Uterus (tissue), 2 donors: ENCODE measurements around the gene IQCH.

Experiments
- CTCF ChIP-seq, 4 experiments: fragments of 200-600 bp in 2 of 4; fragments of 450-650 bp in 2 of 4; sonication (generic) in 2 of 4; IDR thresholded peaks; one replicate each; pipeline ENCODE4 v1.5.1; 2016 to 2019; ENCODE audit warnings: antibody characterized with exemption in 4 of 4, mild to moderate bottlenecking in 2 of 4, moderate library complexity in 1 of 4
- POLR2A ChIP-seq, 2 donors: fragments of 450-650 bp; IDR thresholded peaks; one replicate each; pipeline ENCODE4 v1.6.1; 2016; ENCODE audit warnings: antibody characterized with exemption in 2 of 2, mild to moderate bottlenecking in 1 of 2, moderate library complexity in 1 of 2

GRCh38 chr15:67249830-67250229, 4.8 kb upstream of the IQCH start:
- TF ChIP-seq CTCF (IDR thresholded peaks at IDR 0.05), result no peak
- no peak for TF ChIP-seq POLR2A (IDR thresholded peaks at IDR 0.05)
